Transverse colon (tissue), 4 donors: ENCODE results near the gene SORCS3.

Source experiments
- EP300 ChIP-seq: sonication (generic); formaldehyde crosslinking; IDR thresholded peaks from one replicate; pipeline ENCODE4 v1.6.1; 2017; ENCODE audit warnings: antibody characterized with exemption, low read depth
- POLR2A ChIP-seq: fragments of 450-650 bp; IDR thresholded peaks from one replicate; pipeline ENCODE4 v1.6.1; 2016; ENCODE audit warnings: antibody characterized with exemption, mild to moderate bottlenecking, moderate library complexity
- POLR2AphosphoS5 ChIP-seq, 3 donors: sonication (generic); formaldehyde crosslinking; IDR thresholded peaks; one replicate each; pipeline ENCODE4 v1.6.1; 2016; ENCODE audit warnings: antibody characterized with exemption in 3 of 3
- TF ChIP-seq, protein P1 (sequence below), 5 experiments: fragments of 200-600 bp in 3 of 5; fragments of 450-650 bp in 2 of 5; sonication (generic) in 3 of 5; IDR thresholded peaks; 1 replicate in 2 of 5; 2 replicates in 3 of 5; pipeline ENCODE4 v1.5.1; 2016 to 2017; ENCODE audit warnings: antibody characterized with exemption in 5 of 5, inconsistent platforms in 3 of 5, mild to moderate bottlenecking in 2 of 5, moderate library complexity in 1 of 5

DNA sequence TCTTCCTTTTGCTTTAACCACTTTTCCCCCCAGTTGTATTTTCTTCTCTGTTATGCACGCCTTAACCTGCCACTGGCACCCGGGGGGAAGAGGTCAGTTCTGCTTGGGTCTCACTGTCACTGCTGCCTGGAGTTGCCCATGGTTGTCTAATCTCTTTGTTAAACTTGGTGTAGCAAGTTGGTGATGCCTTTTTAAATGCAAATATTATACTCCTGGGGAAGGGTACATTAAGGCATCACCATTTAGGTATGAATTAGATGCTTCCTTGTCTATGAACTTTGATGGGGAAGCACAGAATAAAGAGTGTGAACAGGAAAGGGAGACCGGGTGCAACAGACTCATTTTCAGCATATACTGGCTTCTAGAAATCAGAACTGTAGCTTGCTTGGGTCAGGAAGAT is 9.1 kb upstream of the SORCS3 start:
- TF ChIP-seq, protein P1, sequence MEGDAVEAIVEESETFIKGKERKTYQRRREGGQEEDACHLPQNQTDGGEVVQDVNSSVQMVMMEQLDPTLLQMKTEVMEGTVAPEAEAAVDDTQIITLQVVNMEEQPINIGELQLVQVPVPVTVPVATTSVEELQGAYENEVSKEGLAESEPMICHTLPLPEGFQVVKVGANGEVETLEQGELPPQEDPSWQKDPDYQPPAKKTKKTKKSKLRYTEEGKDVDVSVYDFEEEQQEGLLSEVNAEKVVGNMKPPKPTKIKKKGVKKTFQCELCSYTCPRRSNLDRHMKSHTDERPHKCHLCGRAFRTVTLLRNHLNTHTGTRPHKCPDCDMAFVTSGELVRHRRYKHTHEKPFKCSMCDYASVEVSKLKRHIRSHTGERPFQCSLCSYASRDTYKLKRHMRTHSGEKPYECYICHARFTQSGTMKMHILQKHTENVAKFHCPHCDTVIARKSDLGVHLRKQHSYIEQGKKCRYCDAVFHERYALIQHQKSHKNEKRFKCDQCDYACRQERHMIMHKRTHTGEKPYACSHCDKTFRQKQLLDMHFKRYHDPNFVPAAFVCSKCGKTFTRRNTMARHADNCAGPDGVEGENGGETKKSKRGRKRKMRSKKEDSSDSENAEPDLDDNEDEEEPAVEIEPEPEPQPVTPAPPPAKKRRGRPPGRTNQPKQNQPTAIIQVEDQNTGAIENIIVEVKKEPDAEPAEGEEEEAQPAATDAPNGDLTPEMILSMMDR (IDR thresholded peaks at IDR 0.05), result no peak
- TF ChIP-seq POLR2AphosphoS5 (IDR thresholded peaks at IDR 0.05) (no peak), POLR2A (no peak), EP300 (no peak)
